Neural crest cell (in vitro differentiated cells): ENCODE measurements around the gene CMIP. TPM values are rescaled to one million over a fixed set of nuclear protein-coding genes. Genes with fewer than 3 reads are reported as not detected.

Experiments used
- DNase-seq: peaks from one replicate; pipeline ENCODE4 v3.0.0; 2021; ENCODE audit warnings: low read depth, mixed read lengths, low spot score
- H3K27ac Mint-ChIP-seq: one replicate; pipeline ENCODE4 v1.8.0; 2021; ENCODE audit warnings: mild to moderate bottlenecking, mixed read lengths; ENCODE audit not compliant: unreplicated experiment
- H3K27me3 Mint-ChIP-seq: 2 replicates; pipeline ENCODE4 v1.8.0; 2021; ENCODE audit warnings: low read depth, mild to moderate bottlenecking, mixed read lengths
- H3K36me3 Mint-ChIP-seq: 2 replicates; pipeline ENCODE4 v1.8.0; 2021; ENCODE audit warnings: low read depth, mild to moderate bottlenecking, mixed read lengths
- H3K4me1 Mint-ChIP-seq: 2 replicates; pipeline ENCODE4 v1.8.0; 2021; ENCODE audit warnings: mixed read lengths
- H3K4me3 Mint-ChIP-seq: one replicate; pipeline ENCODE4 v1.8.0; 2021; ENCODE audit warnings: mild to moderate bottlenecking, mixed read lengths
- H3K9me3 Mint-ChIP-seq: 2 replicates; pipeline ENCODE4 v1.8.0; 2021; ENCODE audit warnings: mixed read lengths
- CTCF ChIP-seq: fragments of 200-600 bp; sonication (generic); conservative IDR thresholded peaks from 2 replicates; pipeline ENCODE4 v1.5.0; 2021; ENCODE audit warnings: antibody characterized with exemption, mild to moderate bottlenecking
- total RNA-seq: library from RNA; stranded (reverse); gene quantifications from 2 replicates; pipeline ENCODE4 v1.2.1, GENCODE V29; 2021

CMIP gene
- total RNA-seq, 1 donor from 2014 or later = 41.2 TPM

- Mint-ChIP-seq H3K36me3 (no peaks in the 10 kb centered on the region), H3K27me3 (peaks cover 3% of the 10 kb centered on the region), H3K4me3 (no peak overlapping the region), H3K4me1 (peaks cover 41% of the 10 kb centered on the region), H3K27ac (peak overlapping the region; percentile 19), H3K9me3 (no peaks in the 10 kb centered on the region)
- no peak for TF ChIP-seq CTCF
- DNase-seq = no peak
Measured at GRCh38 chr16:81713295-81713772, 268.7 kb downstream of the CMIP start.

- no peaks in the 10 kb centered on the region for H3K9me3 Mint-ChIP-seq
- no peak overlapping the region for H3K27ac Mint-ChIP-seq
- no peak for DNase-seq
- peaks cover 45% of the 10 kb centered on the region for H3K4me1 Mint-ChIP-seq
- no peak for TF ChIP-seq CTCF
- no peaks in the 10 kb centered on the region for H3K36me3 Mint-ChIP-seq
- H3K27me3 Mint-ChIP-seq = peaks cover 3% of the 10 kb centered on the region
- H3K4me3 Mint-ChIP-seq = no peak overlapping the region
Measured at GRCh38 chr16:81713796-81714195, 269.2 kb downstream of the CMIP start.

- Mint-ChIP-seq H3K27me3 (peaks cover 3% of the 10 kb centered on the region), H3K9me3 (no peaks in the 10 kb centered on the region), H3K36me3 (no peaks in the 10 kb centered on the region), H3K27ac (no peak overlapping the region), H3K4me1 (peaks cover 45% of the 10 kb centered on the region), H3K4me3 (no peak overlapping the region)
- no peak for DNase-seq
- TF ChIP-seq CTCF = no peak
Measured at GRCh38 chr16:81714583-81714982, 270.0 kb downstream of the CMIP start.

GRCh38 chr16:81715358-81716196, 271.0 kb downstream of the CMIP start:
- Mint-ChIP-seq H3K27ac (no peak overlapping the region), H3K27me3 (peaks cover 3% of the 10 kb centered on the region), H3K36me3 (no peaks in the 10 kb centered on the region), H3K4me1 (peaks cover 38% of the 10 kb centered on the region), H3K9me3 (no peaks in the 10 kb centered on the region), H3K4me3 (no peak overlapping the region)
- no peak for TF ChIP-seq CTCF
- no peak for DNase-seq

GRCh38 chr16:81716478-81717225, 272.0 kb downstream of the CMIP start:
- TF ChIP-seq CTCF = no peak
- Mint-ChIP-seq H3K27ac (no peak overlapping the region), H3K27me3 (peaks cover under 1% of the 10 kb centered on the region), H3K4me1 (peaks cover 27% of the 10 kb centered on the region), H3K4me3 (no peak overlapping the region), H3K36me3 (no peaks in the 10 kb centered on the region), H3K9me3 (no peaks in the 10 kb centered on the region)
- DNase-seq = no peak
